SH-SY5Y (cell line): ENCODE measurements around the gene RBFOX1.

Experiments used
- GATA2 ChIP-seq: IDR thresholded peaks from 2 replicates; pipeline ENCODE4 v1.6.1; 2011; ENCODE audit warnings: mild to moderate bottlenecking, low read depth, low read length
- GATA3 ChIP-seq: IDR thresholded peaks from 2 replicates; pipeline ENCODE4 v1.6.1; 2011; ENCODE audit warnings: low read depth, mild to moderate bottlenecking, low read length, moderate library complexity

DNA sequence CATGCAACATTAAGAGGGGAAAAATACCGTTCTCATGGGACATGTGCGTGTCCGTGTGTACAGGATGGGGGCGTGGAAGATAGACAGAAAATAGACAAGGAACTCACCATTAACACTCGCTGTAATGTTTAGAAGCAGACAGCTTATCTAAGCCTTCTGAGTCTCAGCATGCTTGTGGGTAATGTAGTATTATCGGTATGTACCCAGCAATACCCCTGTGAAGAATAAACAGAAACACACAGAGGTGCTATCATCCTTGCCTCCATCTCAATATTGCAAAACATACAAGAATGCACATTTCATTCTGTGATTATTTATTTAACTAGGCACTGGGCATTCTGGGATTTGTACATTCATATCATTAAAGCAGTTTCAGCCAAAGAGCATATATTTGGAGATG is 42.0 kb upstream of the RBFOX1 start:
- TF ChIP-seq GATA2 = no peak
- TF ChIP-seq GATA3 = no peak
